K562 (cell line): ENCODE measurements around the gene FAM149B1. TPM values are rescaled to one million over a fixed set of nuclear protein-coding genes. Genes with fewer than 3 reads are reported as not detected.

Experiments
- ATAC-seq: fragments of 200-7000 bp; cut with Tn5 transposase; 3 replicates; pipeline ENCODE4 v1.9.1; 2020; ENCODE audit warnings: moderate library complexity
- BruUV-seq: library from RNA; stranded (reverse); fragments of 400-500 nt; replicated peaks from 2 replicates; lab custom pipeline; 2021; lab: Mats Ljungman, UMichigan
- CTCF ChIA-PET: fragments of 300-600 bp; formaldehyde crosslinking; extraction: SDS; loops from one replicate; lab custom pipeline; 2021; ENCODE audit warnings: low intra/inter-chr PET ratio; lab: Yijun Ruan, JAX
- POLR2A ChIA-PET: fragments of 300-600, 350-650 bp; sonication (Branson Sonifier 250); formaldehyde crosslinking; extraction: SDS; loops from one replicate; lab custom pipeline; 2021; ENCODE audit warnings: antibody characterized with exemption, inconsistent platforms; lab: Yijun Ruan, JAX
- DNase-seq, 4 experiments: peaks; one replicate each; pipeline versions ENCODE4 v3.0.0 to v3.0.0-alpha.2; 2011 to 2018; ENCODE audit warnings: low spot score in 3 of 4, mixed read lengths in 3 of 4; ENCODE audit errors: extremely low read depth in 1 of 4
- FAIRE-seq: peaks from 2 replicates; lab custom pipeline; 2011; peaks lifted over from hg19 to GRCh38; lab: Jason Lieb, UNC
- H2AFZ ChIP-seq: 2 replicates; pipeline ENCODE4 v1.6.0; 2011; ENCODE audit warnings: low read depth, low read length, control low read depth, inconsistent platforms
- H3K27ac ChIP-seq: fragments of 200-600 bp; 3 replicates; pipeline ENCODE4 v1.8.0; 2011; ENCODE audit warnings: low read depth, mild to moderate bottlenecking, control low read depth, inconsistent platforms, low read length, moderate library complexity, mixed read lengths; ENCODE audit errors: extremely low read depth
- H3K27me3 ChIP-seq, 2 experiments: fragments of 300-600 bp in 1 of 2; 2 replicates in 1 of 2; 3 replicates in 1 of 2; pipeline versions ENCODE4 v1.6.0 to v1.8.0; 2011; ENCODE audit warnings: inconsistent platforms in 2 of 2, low read length in 2 of 2, mild to moderate bottlenecking in 1 of 2, mixed read lengths in 1 of 2, moderate library complexity in 1 of 2; ENCODE audit not compliant: control insufficient read depth in 2 of 2, insufficient read depth in 2 of 2
- H3K36me3 ChIP-seq: fragments of 300-600 bp; 3 replicates; pipeline ENCODE4 v1.8.0; 2011; ENCODE audit warnings: mild to moderate bottlenecking, low read length, inconsistent platforms; ENCODE audit not compliant: control insufficient read depth, insufficient read depth
- H3K4me1 ChIP-seq, 2 experiments: fragments of 200-600 bp in 1 of 2; replicated peaks in 1 of 2; 2 replicates in 1 of 2; 3 replicates in 1 of 2; pipeline versions ENCODE4 v1.5.1 to v1.8.0; 2011; ENCODE audit warnings: inconsistent platforms in 2 of 2, low read length in 2 of 2, mild to moderate bottlenecking in 1 of 2, mixed read lengths in 1 of 2, moderate library complexity in 1 of 2; ENCODE audit not compliant: control insufficient read depth in 2 of 2, insufficient read depth in 2 of 2
- H3K4me2 ChIP-seq: 2 replicates; pipeline ENCODE4 v1.6.1; 2011; ENCODE audit warnings: low read length, control low read depth, inconsistent platforms, mixed read lengths; ENCODE audit not compliant: insufficient read depth
- H3K4me3 ChIP-seq: fragments of 200-600 bp; sonication (generic), shearing (Covaris generic); 2 replicates; pipeline ENCODE4 v1.5.1; 2016; ENCODE audit warnings: control low read depth, inconsistent platforms
- H3K79me2 ChIP-seq: fragments of 200-600 bp; 3 replicates; pipeline ENCODE4 v1.8.0; 2011; ENCODE audit warnings: low read length, inconsistent platforms; ENCODE audit not compliant: control insufficient read depth, insufficient read depth
- H3K9ac ChIP-seq, 2 experiments: 2 replicates each; pipeline versions ENCODE4 v1.6.0 to v1.6.1; 2011; ENCODE audit warnings: low read depth in 2 of 2, low read length in 2 of 2, control low read depth in 1 of 2, inconsistent platforms in 1 of 2, mild to moderate bottlenecking in 1 of 2, mixed read lengths in 1 of 2; ENCODE audit not compliant: insufficient read depth in 1 of 2
- H3K9me1 ChIP-seq: one replicate; pipeline ENCODE4 v1.6.0; 2011; ENCODE audit warnings: inconsistent platforms, mild to moderate bottlenecking, low read length, moderate library complexity; ENCODE audit not compliant: control insufficient read depth, insufficient read depth
- H3K9me3 ChIP-seq: replicated peaks from 2 replicates; pipeline ENCODE4 v1.5.1; 2011; ENCODE audit warnings: low read depth, low read length, inconsistent platforms; ENCODE audit not compliant: control insufficient read depth, insufficient read depth
- H4K20me1 ChIP-seq: replicated peaks from 2 replicates; pipeline ENCODE4 v1.6.1; 2011; ENCODE audit warnings: low read length, inconsistent platforms, mixed read lengths; ENCODE audit not compliant: control insufficient read depth, insufficient read depth
- BRD9 ChIP-seq: fragments of 450-650 bp; IDR thresholded peaks from 2 replicates; pipeline ENCODE4 v1.6.1; 2018; ENCODE audit warnings: low read depth; ENCODE audit not compliant: partially characterized antibody
- C11orf30 ChIP-seq: fragments of 450-650 bp; IDR thresholded peaks from 2 replicates; pipeline ENCODE4 v1.6.1; 2016; ENCODE audit warnings: low read depth, mild to moderate bottlenecking
- HMGXB4 ChIP-seq: sonication (generic); formaldehyde crosslinking; IDR thresholded peaks from 2 replicates; pipeline ENCODE4 v1.8.1; 2023; ENCODE audit warnings: mild to moderate bottlenecking, missing genetic modification reagents
- MAFF ChIP-seq: IDR thresholded peaks from 2 replicates; pipeline ENCODE4 v1.6.1; 2012; ENCODE audit warnings: low read length, improper control_type of control experiment
- MAFK ChIP-seq: IDR thresholded peaks from 2 replicates; pipeline ENCODE4 v1.6.1; 2011; ENCODE audit warnings: low read length, improper control_type of control experiment
- PHF21A ChIP-seq: fragments of 450-650 bp; IDR thresholded peaks from 2 replicates; pipeline ENCODE4 v1.6.1; 2017; ENCODE audit warnings: low read depth, borderline replicate concordance
- ZNF316 ChIP-seq: fragments of 450-650 bp; IDR thresholded peaks from 2 replicates; pipeline ENCODE4 v1.6.1; 2016
- ZNF644 ChIP-seq: fragments of 200-800 bp; sonication (Bioruptor generic); IDR thresholded peaks from 2 replicates; pipeline ENCODE4 v1.6.1; 2016; ENCODE audit warnings: low read depth, missing genetic modification characterization, missing compliant biosample characterization
- ZSCAN29 ChIP-seq: fragments of 450-650 bp; IDR thresholded peaks from 2 replicates; pipeline ENCODE4 v1.6.1; 2017
- WGBS: fragments of 100-300 bp; shearing (Covaris generic); methylation state at CpG from one replicate; pipeline ENCODE4 v1.1.6; 2016; ENCODE audit warnings: low coverage, mixed read lengths; ENCODE audit not compliant: insufficient coverage; ENCODE audit errors: missing lambda C conversion rate; 5-methylcytosine and 5-hydroxymethylcytosine counted together
- in situ Hi-C: fragments of 300-500 bp; cut with MboI; formaldehyde crosslinking; loops from 4 replicates; pipeline ENCODE4 v1.15.0; 2018; ENCODE audit warnings: inconsistent platforms, mixed read lengths
- intact Hi-C: fragments of 100-400 bp; cut with micrococcal nuclease; formaldehyde crosslinking; loops from 2 replicates; pipeline ENCODE4 v1.14.2; 2022
- polyA plus RNA-seq, 8 experiments: library from polyadenylated mRNA; depleted of rRNA in 4 of 8; stranded (reverse) in 5 of 8; unstranded in 3 of 8; fragments of >200 nt; fragmentation: Nextera tagmentation in 2 of 8; fragmentation: Illumina TruSeq in 1 of 8; extraction: Ambion mirVana in 2 of 8; extraction: Trizol in 1 of 8; gene quantifications; 2 replicates each; pipeline versions ENCODE4 v1.2.1 to v1.2.3, GENCODE V29; 2011 to 2014; ENCODE audit warnings: inconsistent platforms in 1 of 8, missing spikeins in 1 of 8
- total RNA-seq, 7 experiments: library from RNA; depleted of rRNA in 6 of 7; stranded (reverse); fragments of >200 nt in 6 of 7; fragmentation: Illumina TruSeq in 2 of 7; extraction: Trizol in 2 of 7; gene quantifications; 2 replicates each; pipeline versions ENCODE4 v1.2.1 to v1.2.3, GENCODE V29; 2011 to 2021; ENCODE audit warnings: low replicate concordance in 1 of 7

Gene FAM149B1
- total and polyA plus RNA-seq, 9 of the 15 experiments (the other 6 are each of a cell fraction or from before 2014, with no cell fraction given) = 4.2 to 18.5 (median 9.3) TPM

GRCh38 chr10:73139251-73139650, 28.7 kb upstream of the FAM149B1 start:
- in situ Hi-C loops (no loop called here), intact Hi-C loops (no loop called here)
- no peak for ATAC-seq
- 66% methylated on average over 2 of the region's 2 CpGs for WGBS
- no peaks in the 10 kb centered on the region for H3K79me2 ChIP-seq
- no peak overlapping the region for H3K9ac ChIP-seq
- no peaks in the 10 kb centered on the region for H3K27me3 ChIP-seq
- H3K9me1 ChIP-seq = no peaks in the 10 kb centered on the region
- no peaks in the 10 kb centered on the region for H4K20me1 ChIP-seq
- no peaks in the 10 kb centered on the region for H3K9me3 ChIP-seq
- ChIA-PET POLR2A (interaction anchor here (0.6 to 1.1 kb wide), 4 partner anchors 20 to 52 kb away, joined by 3 to 8 read pairs (median 3); partner anchors contain the start of gene P4HA1), CTCF (no interaction called here)
- peaks cover 73% of the 10 kb centered on the region for H3K36me3 ChIP-seq
- H3K4me1 ChIP-seq = no peaks in the 10 kb centered on the region
- no peak overlapping the region for H2AFZ ChIP-seq
- H3K27ac ChIP-seq = no peak overlapping the region
- no TSS peak for BruUV-seq
- no peak for FAIRE-seq
- H3K4me3 ChIP-seq = no peak overlapping the region
- DNase-seq = no peak
- TF ChIP-seq ZSCAN29 (no peak), ZNF644 (tag) (no peak), PHF21A (no peak), BRD9 (no peak)
- TF ChIP-seq, all 486 proteins: peak for 0
- no peak overlapping the region for H3K4me2 ChIP-seq

- no peak overlapping the region for H3K4me3 ChIP-seq
- TF ChIP-seq MAFF = peak; percentile 11; the same call in 1 of the 2 replicates
- TF ChIP-seq ZNF316 = peak; percentile 76
- peak; percentile 43; the same call in 1 of the 2 replicates for TF ChIP-seq C11orf30
- TF ChIP-seq HMGXB4 (CRISPR knock-in tag) = no peak
- TF ChIP-seq MAFK = peak; percentile 32; the same call in 1 of the 2 replicates
- no peak overlapping the region for H3K27ac ChIP-seq
- H3K79me2 ChIP-seq = no peaks in the 10 kb centered on the region
- no TSS peak for BruUV-seq
- peaks cover 73% of the 10 kb centered on the region for H3K36me3 ChIP-seq
- FAIRE-seq = no peak
- no peak overlapping the region for H3K4me2 ChIP-seq
- H4K20me1 ChIP-seq = no peaks in the 10 kb centered on the region
- intact Hi-C loops (no loop called here), in situ Hi-C loops (no loop called here)
- H3K9me1 ChIP-seq = no peaks in the 10 kb centered on the region
- CTCF ChIA-PET = no interaction called here
- H2AFZ ChIP-seq = no peak overlapping the region
- ATAC-seq = no peak
- POLR2A ChIA-PET = interaction anchor here (2.0 kb wide), 1 partner anchor 9 kb away, joined by 4 read pairs; no protein-coding TSS in a partner anchor
- no peak for DNase-seq
- H3K9ac ChIP-seq = no peak overlapping the region
- H3K4me1 ChIP-seq = no peaks in the 10 kb centered on the region
- H3K27me3 ChIP-seq = no peaks in the 10 kb centered on the region
- H3K9me3 ChIP-seq = no peaks in the 10 kb centered on the region
- 82% methylated on average over 3 of the region's 3 CpGs for WGBS
These were observed 26.3 kb upstream of the FAM149B1 start for GRCh38 chr10:73141603-73142002.
